NCI-H146 treated with DMSO at 0.1 percent for 48 hours (cell line): ENCODE measurements around the gene PRG2.
"Not testable (repeated sequence)": the region's sequence is repeated elsewhere in the genome, so short reads cannot be mapped to it uniquely, and the experiment has no call there.

Source experiments
- DNase-seq: peaks from one replicate; lab custom pipeline; 2025; ENCODE audit not compliant: unreplicated experiment; lab: John Stamatoyannopoulos, UW

The PRG2 gene

GRCh38 chr11:57348636-57349313, 41.7 kb downstream of the PRG2 start:
- no peak for DNase-seq

- DNase-seq, result no peak
Measured at GRCh38 chr11:57348052-57348451, 42.4 kb downstream of the PRG2 start.

GRCh38 chr11:57347336-57347735, 43.1 kb downstream of the PRG2 start:
- DNase-seq, result no peak

GRCh38 chr11:57345555-57346211, 44.8 kb downstream of the PRG2 start:
- peak; percentile 76 for DNase-seq

- DNase-seq, result no peak
Measured at GRCh38 chr11:57344826-57345225, 45.6 kb downstream of the PRG2 start.

DNA sequence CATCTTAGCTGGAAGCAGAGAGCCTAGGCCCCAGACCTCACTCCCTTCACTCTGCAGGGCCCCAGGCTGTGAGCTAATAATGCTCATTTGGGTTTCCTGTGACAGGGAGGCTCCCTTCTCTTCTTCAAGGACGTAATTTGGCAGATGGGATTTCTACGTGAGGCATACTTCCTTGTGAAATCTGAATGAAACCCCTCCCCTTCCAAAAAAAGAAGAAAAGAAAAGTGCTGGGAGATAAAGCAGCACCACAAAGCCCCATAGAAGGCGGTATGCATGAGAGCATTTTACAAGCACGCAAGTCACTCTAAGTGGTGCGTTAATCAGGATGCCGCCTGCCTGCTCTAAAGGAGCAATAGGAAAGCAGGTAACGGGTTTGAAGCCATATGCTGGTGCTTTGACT, 46.6 kb downstream of the PRG2 start:
- no peak for DNase-seq

DNA sequence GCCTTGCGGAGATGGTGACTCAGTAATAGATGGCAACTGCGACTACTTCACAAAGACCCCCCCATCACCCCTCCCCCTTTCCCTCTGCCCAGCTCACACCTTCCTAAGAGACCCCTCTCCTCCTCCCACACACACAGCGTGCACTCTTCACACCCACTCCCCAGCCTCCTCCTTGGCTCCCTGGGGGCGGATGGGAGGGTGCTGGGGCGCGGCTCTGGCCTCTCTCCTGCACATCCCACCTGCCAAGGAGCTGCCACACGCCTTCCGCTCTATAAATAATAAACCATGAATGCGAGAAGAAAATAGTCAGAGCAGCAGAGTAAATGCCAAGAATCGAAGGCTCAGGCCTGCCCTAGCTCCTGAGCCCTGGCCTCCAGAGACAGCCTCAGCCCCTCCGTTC, 47.7 kb downstream of the PRG2 start:
- DNase-seq, result no peak

- no peak for DNase-seq
Measured at GRCh38 chr11:57341250-57341808, 49.1 kb downstream of the PRG2 start.

DNA sequence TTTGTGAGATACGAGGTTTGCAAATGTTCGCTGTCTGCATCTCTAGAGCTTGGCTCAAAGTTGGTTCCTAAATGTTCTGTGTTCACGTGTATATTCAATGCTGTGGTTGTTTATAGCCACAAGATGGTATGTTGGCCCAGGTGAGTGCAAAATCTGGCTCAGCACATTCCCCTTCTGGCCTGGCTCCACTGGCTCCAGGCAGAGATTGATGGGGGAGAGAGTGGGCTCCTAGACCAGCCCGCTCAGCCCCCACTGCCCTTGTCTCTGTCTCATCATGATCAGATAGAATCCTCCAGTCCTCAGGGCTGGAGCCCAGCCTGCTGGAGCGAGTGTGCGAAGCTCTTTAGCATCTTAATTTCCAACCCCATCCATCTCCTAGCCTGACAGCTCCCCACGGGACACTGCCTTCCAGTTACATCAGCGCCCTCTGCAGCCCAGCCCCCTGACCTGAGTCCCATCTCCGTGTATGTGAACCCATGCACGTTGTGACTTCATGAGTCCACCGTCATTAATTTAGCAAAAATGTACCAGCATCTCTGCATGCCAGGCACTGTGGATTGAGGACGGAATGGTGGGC, 50.3 kb downstream of the PRG2 start:
- DNase-seq, result no peak

- DNase-seq, result no peak
Measured at GRCh38 chr11:57339328-57339727, 51.1 kb downstream of the PRG2 start.

GRCh38 chr11:57338142-57338541, 52.3 kb downstream of the PRG2 start, which contains the start of gene P2RX3:
P2RX3 (plus strand) TSS chr11:57338352; CDS start chr11:57338551, 199 bp downstream.
- DNase-seq, result no peak

DNA sequence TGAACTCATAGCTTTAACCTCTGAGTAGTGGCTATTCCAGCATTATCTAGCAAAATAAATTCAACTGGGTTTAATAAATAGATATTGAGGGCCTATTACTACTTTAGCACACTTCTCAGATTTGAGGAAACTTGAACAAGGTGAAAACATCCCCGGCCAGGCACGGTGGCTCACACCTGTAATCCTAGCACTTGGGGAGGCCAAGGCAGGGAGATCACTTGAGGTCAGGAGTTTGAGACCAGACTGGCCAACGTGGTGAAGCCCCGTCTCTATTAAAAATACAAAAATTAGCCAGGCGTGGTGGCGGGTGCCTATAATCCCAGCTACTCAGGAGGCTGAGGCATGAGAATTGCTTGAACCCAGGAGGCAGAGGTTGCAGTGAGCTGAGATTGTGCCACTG, 53.6 kb downstream of the PRG2 start:
- DNase-seq, result not testable (repeated sequence)
